HS-5 (cell line): Measurements from ENCODE around the gene PTTG1IP.

Source experiments
- DNase-seq: peaks from one replicate; pipeline ENCODE4 v3.0.0-alpha.2; 2012; ENCODE audit warnings: low read depth

The PTTG1IP gene

DNA sequence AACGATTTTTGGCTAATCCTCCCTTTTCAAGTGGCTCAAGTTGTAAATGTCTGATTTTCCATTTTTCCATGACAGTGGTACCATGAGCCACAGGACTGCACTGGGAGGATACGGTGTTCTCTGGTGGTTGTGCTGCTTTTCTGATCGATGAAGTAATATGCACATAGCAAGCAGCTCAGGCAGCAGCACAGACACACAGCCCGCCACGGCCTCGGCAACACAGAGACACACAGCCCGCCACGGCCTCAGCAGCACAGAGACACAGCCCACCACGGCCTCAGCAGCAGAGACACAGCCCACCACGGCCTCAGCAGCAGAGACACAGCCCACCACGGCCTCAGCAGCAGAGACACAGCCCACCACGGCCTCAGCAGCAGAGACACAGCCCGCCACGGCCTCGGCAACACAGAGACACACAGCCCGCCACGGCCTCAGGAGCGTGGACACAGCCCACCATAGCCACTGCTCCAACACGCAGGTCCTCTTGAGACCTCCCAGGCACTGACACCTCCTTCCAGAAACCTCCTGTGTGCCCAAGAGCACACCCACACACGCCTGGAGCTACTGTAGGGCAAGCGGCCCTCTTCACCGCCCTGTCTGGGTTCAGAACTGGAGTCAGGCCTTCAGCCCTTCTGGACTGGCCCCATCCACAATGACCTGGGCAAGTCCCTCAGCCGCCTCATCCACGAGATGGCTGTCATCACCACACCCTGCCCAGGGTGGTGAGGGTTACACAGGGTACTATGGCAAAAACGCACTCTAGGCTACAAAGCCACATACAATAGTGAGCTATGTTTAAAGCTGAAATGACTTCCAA lies 10.4 kb downstream of the PTTG1IP start:
- no peak for DNase-seq

DNA sequence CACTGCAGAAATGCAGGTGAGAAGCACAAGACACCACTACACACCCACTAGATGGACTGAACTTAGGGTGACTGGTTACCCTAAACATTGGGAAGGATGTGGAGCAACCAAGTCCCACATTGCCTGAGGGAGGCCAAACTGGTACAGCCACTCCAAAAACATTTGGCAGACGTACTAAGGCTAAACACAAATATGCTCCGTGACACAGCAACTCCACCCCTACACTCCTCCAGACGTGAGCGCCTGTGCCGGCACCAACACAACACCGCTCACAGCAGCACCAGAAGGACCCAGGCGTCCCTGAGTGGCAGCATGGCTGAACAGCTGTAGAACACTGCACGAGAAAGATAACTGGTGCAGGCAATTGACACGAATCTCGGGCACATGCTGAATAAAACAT lies 14.7 kb downstream of the PTTG1IP start:
- DNase-seq = no peak

DNA sequence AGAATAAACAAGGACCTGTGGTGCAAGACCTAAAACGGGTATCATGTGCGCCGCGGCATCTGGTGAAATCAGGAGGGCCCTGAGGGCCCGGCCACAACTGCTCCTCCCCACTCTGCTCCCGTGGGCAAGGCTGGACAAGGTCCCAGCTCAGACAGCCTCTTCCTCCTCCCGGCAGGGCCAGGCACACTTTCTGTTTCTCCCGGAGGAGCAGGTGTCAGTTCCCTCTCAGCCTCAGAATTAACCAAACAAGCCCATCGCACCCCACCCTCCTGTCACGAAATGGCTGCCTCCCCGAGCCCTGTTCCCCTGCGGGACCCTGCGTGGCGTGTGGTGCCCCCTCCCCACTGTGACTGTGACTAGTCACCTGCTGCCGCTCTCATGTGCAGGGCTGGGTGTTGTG lies 15.2 kb downstream of the PTTG1IP start:
- DNase-seq = no peak

DNA sequence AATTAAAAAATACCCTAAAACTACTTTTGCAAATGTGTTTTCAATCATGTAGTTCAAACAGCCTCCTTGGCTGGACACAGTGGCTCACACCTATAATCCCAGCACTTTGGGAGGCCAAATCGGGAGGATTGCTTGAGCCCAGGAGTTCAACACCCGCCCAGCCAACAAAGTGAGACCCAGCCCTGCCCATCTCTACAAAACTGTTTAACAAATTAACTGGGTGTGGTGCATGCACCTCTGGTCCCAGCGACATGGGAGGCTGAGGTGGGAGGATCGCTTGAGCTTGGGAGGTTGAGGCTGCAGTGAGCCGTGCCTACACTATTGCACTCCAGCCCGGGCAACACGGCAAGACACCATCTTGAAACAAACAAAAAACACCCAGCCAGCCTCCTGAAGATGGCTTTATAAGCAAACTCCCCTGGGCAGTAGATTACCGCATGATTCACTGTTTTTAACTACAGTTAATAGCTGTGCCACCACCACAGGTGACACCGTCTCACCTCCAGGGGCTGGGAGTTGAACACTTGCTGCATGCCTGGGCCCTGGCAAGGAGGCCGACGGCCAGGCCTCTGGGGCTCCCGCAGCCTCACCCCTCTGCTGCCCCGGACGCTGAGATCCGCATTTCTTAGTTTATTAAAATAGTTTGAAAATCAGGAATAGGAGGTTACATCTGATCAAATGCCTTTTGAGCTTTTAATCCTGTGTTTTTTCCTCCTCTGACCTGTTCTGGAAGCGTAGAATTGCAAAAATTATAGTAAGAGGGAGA lies 16.2 kb downstream of the PTTG1IP start:
- no peak for DNase-seq

DNA sequence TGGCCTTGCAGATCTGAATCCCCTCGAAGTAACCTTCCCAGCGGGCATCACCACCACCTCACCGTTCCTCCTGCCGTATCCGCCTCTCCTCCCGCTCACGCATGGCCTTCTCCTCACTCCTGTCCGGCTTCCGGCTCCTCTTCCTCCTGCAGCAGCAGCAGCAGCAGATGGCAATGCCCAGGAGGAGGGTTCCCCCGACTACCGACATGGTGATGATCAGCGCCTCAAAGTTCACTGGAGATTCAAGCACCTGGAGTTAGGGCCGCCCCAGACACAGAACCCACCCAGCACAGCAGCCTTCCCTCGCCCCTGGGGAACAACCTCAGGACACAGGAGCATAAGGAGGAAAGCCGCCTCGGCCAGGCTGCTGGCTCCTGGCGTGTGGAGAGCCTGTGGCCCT lies 17.4 kb downstream of the PTTG1IP start:
- no peak for DNase-seq

DNA sequence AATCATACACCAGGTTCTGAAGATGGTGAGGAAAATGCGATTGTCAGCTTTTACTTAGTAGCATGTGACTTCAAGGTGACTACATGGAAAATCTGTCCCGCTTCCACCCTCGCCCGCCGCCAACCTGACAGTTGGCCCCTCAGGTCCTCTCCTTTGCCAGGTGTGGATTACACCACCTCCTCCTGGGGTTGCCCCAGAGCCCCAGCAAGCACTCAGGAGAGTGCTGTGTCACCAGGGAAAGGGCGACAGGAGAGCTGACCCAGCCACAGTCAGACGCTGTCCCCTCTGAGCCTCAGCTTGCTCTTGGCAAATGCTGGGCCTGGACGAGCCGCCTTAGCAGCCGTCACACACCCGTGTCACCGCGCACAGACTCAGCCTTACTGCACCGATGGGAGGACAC lies 17.9 kb downstream of the PTTG1IP start:
- DNase-seq = no peak

DNA sequence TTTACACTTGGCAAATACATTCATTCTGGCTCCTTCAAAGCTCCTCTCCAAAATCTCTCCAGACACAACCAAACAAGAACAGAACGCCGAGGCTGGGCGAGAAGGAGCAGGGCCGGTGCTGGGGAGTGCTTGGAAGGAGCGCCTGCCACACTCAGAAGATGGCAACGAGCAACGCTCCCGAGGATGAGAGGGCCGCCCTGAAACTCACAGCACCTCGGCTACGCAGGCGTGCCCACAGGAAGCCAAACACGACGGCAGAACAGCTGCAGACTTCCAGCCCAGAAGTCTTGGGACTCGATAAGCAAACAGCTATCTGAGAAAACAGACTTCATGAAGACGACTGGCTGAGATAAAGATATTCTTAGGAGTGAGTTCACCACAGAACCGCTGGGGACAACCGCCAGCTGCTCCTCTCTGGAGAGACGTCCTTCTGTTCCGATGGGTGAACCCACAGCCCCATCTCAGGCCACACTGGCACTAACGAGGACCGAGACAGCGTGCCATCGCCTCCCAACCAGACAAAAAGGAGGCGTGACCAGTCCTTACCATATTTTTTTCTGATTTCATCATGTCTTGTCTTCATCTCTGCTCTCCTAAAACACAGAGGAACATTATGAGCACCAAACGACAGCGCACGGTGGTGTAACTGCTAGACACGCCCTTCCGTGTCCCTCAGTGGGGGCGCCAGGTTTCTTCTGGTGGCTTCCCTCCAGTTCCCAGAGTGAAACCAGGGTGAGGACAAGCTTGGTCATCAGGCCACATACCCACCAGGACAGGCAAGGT lies 18.6 kb downstream of the PTTG1IP start:
- DNase-seq = no peak

DNA sequence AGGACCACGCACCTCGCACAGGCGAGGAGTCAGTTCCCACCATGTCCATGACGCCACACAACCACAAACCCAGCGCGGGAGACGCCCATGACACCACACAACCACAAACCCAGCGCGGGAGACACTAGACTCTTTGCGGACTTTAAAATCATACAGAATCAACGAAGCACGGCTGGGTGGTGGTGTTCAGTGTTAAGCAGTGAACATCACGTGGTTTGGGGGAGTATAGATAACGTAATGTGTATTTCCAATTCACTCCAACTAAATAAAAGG lies 19.2 kb downstream of the PTTG1IP start:
- no peak for DNase-seq

DNA sequence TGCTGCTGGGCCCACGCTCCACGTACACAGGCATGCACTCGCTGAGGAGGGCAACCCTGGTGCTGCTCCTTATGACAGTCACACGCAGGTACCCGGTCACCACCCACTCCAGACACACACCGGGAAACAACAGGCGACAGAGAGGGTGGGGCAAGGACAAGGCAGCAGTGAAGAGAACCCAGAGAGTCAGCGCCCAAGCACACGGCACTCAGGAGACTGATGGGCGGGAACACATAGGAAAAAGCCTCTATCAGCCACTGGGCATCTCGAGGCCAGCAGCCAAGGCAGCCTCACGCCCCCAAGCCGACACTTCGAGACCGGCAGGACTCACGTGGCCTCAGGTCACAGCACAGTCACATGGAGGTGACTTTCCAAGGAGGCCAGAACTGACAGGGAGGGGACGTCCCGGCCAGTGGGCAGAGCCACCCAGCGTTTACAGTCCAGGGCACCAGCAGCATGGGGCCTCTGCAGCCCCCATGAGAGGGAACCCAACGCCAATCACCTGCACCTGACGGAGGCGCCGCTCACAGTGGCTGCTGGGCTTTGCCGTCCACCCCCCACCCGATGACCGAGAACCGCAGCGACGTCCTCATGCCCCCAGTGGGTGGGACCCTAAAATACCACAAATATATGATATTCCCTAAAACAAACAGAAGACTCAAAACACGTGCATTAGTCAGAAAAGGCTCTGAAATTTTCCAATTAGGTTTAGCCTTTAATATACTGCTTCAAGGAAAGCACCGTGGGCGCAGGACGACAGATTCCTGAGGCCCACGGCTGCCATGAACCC lies 19.7 kb downstream of the PTTG1IP start:
- DNase-seq = no peak

DNA sequence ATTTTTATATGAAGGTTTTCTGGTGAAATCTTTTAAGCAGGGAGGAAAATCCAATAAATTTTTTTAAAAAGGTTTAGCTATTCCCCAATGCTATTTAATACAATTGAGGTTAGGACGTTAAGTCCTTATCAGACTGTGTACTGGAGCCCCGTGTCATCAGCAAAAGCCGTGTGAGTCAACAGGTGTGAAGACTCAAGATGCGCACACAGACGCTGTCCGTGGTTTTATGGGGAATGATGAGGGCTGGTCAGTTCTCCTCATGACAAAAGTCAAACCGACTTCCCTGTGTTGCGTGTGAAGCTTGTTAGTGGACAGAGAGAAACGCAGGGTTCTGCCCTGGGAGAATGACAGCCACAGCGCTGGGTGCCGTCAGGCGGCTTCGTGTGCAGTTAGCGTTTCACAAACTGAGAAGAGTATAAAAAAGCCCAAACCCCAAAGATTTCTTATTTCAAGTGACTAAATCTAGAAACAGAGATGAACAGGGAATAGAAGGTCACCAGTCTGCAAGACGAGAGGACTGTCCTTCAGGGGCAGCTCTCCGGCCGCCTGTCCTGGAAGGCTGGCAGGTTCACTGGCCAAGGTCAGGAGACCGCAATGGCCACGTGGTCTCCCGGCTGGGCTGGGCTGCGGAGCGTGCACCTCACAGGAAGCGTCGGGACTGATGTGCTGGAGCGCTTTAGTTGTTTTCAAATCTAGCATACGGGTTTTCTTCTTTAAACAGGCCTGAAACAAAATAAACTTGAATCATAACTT lies 22.4 kb downstream of the PTTG1IP start:
- DNase-seq = no peak

DNA sequence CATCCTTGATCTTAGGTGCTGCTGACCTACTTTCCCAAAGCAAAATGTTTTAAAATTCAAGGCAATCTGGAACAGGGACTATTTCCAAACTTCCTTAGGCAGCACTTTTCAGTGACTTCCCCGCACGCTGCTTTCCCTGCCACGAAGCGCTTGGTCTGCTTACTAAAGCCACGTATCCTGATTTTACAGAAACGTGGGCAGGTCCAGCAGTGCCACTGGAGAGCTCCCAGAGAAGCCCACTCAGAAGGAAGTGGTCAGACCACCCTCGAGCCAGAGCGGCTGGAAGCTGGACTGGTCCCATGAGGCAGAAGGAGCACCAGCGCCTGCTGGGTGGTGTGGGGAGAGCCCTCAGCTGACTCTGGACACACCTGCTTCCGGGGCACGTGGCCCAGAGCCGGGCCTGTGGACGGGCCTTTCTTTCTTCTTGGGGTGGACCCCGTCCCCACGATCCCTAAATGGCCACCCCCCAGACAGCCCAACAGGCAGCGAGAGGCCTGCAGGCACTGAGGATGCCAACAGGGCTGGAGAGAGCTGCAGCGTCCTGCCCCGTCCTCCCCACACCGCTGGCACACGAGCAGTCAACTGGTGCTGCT lies 23.2 kb downstream of the PTTG1IP start:
- DNase-seq = no peak

DNA sequence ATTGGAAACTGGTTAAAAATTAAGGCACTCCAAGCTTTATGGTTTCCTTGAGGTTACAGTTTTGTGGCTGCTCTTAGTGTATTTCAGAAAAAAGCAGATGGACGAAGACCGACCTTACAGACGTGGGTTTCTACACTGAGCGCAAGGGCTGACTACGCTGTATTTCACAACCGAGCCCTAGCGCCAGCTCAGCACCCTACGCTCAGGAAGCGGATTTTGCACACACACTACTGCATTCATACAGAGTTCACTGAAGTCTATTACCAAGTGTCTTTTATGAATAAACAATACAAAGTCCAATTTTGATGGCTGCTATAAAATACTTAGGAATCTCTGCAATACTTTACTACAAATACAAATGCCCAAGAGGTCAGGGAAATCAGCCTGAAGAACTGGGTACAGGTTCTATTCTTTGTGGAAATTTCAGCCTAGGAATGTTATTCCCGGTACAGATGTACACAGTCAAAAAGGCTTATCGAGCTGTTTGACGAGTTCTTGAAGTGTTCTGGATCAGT lies 23.8 kb downstream of the PTTG1IP start:
- no peak for DNase-seq

DNA sequence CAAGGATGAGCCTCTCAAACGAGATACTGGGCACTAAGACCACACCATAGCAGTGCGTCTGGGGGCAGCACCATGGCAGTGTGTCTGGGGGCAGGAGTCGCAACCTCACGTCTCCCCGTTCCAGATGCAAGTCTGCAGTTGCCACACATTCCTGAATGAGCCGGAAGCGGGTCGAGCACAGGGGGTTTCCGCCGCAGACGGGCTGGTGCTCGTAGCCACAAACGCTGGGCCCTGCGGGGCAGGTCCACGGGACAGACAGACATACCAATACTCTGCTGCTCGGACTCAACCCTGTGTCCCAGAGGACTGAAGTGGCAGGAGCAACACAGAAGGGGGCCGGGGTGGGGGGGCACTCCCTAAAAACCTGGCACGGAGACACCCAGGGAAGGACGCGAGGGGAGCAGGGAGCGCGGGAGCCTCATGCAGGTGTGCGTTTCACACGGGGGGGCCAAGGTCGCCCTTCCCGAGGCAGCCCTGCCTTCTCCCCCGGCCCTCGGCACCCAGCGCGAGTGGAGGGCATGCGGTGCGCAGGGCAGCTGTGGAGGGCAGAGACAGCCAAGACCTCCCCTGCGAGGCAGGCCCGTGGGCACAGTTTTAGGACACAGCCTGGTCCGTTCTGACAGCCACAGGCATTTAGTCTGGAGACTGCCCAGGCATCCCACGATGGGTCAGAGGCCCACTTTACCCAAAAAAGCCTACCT lies 24.5 kb downstream of the PTTG1IP start:
- no peak for DNase-seq

DNA sequence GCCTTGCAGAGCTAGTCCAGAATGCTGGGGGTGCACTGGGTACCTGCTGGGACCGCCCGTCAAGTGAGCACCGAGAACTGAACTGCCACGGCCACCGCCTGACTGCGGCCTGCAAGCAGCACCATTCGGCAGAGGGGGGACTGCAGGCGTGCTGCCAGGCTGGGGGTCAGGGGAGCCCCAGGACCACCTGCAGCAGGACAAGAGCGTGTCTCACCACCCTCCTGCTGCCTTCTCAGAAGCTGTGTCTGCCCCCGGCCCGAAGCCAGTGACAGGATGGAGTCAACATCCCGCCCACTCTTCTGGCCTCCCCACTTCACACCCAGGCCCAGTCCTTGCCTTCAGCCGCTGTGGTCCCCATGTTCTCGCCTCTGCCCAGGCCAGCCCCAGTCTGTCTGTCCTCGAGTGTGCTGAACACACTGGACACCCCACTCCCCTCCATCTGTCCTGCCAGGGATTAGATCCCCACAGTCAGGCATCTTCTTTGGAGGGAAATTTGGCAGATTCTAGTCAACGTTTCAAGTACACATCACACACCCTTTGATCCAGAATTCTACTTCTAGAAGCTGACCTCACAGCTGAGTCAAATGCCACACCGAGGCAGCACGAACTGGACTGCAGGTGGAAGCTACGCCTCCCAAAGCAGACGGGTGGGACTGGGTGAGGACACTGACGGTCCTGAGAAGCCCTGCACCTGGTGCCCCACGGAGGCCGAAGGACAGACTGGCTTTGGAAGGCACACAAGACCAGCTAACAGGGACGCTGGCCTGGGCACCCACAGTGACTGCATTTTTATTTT lies 26.0 kb downstream of the PTTG1IP start:
- DNase-seq = no peak

DNA sequence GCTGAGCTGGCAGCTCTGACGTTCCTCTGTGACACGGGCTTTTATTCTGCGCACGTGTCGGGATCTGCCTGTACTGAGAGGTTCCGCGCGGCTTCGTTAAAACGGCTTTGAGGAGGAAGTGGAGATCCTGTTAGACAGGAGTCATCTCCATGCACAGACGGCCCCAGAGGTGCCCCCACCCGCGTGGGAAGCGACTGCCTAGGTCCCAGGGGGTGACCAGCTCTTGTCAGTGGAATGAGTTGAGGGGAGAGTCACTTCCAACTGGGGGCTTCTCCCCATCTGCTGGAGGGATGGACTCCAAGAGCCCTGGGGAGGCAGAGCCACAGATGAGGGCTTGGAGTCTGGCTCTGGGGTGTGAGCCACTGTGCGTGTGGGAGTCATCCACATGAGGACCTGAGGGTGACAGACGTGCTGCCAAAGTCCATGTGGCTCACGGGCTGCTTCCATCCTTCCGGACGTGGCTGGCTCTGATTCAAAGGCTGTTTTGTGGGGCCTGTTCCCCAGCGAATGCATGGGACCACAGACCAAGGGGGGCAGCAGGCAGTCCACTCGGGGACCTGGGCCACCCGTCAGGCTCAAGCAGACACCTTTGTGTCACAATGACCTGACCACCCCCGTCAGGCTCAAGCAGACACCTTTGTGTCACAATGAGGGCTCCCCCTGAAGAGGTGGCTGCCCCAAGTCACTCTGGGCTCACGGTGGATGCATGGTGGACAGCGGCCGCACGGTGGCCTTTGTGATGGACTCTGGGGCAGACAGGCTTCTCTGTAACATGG lies 26.8 kb downstream of the PTTG1IP start:
- no peak for DNase-seq

DNA sequence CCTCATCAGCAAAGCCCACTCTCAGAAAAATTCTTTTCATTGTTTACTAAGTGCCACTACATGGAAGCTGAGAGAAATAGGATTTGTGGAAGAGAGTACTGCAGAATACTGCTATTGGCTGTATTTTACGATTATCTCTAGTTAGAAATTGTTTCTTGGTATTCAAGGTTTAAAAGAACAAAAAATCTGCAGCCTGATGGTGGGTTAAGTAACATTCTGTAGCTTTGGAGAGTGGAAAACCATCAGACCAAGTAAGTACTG lies 27.3 kb downstream of the PTTG1IP start:
- no peak for DNase-seq

DNA sequence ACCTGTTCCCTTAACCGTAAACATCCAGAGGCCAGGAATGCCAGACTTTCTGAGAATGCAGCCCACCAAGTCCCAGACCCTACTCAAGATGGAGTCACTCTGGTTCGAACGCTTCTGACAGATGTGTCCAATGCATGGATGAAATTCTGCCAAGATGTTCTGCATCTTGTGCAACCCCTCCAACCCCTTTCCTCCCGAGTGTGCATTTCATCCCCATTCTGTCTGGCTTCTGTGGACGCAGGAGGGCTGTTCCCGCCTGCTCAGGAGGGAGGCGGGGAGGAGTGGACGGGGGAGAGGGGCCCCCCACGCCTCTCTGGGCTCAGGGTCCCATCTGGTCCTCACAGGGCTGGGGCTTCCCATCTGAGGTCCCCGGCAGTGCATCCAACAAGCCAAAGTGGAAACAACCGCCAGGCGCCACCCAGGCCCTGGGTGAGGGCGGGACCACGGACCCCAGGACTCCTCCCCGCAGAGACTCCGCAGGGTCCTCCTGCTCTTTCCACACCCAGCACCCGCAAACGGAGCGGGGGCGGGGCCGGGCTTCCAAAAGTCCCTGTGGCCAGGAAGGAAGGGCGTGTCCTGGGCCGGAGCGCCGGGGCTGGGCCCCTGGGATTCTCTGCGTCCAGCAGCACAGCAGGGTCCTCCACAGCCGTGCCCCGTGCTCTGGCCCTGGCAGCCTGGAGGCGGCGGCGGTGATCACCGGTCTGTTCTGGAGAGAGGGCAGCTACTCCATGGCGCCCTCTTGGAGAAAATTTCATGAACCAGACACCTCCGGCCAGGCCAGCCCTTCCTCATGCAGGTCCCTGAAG lies 27.9 kb downstream of the PTTG1IP start:
- DNase-seq = no peak

DNA sequence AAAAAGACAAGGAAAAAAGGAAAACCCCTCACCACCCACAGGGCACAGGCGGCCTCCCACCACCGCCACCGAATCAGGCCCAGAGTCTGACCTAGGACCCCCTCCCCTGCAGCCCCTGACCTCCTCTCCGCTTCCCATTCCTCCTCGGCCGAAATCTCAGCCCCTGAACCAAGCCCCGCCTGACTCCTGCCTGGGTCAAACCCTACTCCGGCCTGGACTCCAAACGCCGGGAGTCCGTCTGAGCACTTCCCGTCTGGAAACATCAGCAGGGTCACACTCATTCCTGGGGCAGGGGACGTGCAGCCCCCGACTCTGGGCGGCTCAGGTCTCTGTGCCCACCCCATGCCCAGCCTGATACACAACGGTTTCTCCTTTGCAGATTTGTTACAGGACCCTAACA lies 29.2 kb downstream of the PTTG1IP start:
- DNase-seq = no peak
